K562 (cell line): Measurements from ENCODE around the gene SEMA6B. TPM values are rescaled to one million over a fixed set of nuclear protein-coding genes. Genes with fewer than 3 reads are reported as not detected.
A peak's percentile ranks its signal among the peaks of the same experiment; 100 is the strongest.

Experiments
- ATAC-seq: fragments of 200-7000 bp; cut with Tn5 transposase; 3 replicates; pipeline ENCODE4 v1.9.1; 2020; ENCODE audit warnings: moderate library complexity
- BruUV-seq: library from RNA; stranded (reverse); fragments of 400-500 nt; replicated peaks from 2 replicates; lab custom pipeline; 2021; lab: Mats Ljungman, UMichigan
- CTCF ChIA-PET: fragments of 300-600 bp; formaldehyde crosslinking; extraction: SDS; loops from one replicate; lab custom pipeline; 2021; ENCODE audit warnings: low intra/inter-chr PET ratio; lab: Yijun Ruan, JAX
- POLR2A ChIA-PET: fragments of 300-600, 350-650 bp; sonication (Branson Sonifier 250); formaldehyde crosslinking; extraction: SDS; loops from one replicate; lab custom pipeline; 2021; ENCODE audit warnings: antibody characterized with exemption, inconsistent platforms; lab: Yijun Ruan, JAX
- DNase-seq, 4 experiments: peaks; one replicate each; pipeline versions ENCODE4 v3.0.0 to v3.0.0-alpha.2; 2011 to 2018; ENCODE audit warnings: low spot score in 3 of 4, mixed read lengths in 3 of 4; ENCODE audit errors: extremely low read depth in 1 of 4
- FAIRE-seq: peaks from 2 replicates; lab custom pipeline; 2011; peaks lifted over from hg19 to GRCh38; lab: Jason Lieb, UNC
- H2AFZ ChIP-seq: 2 replicates; pipeline ENCODE4 v1.6.0; 2011; ENCODE audit warnings: low read depth, low read length, control low read depth, inconsistent platforms
- H3K27ac ChIP-seq: fragments of 200-600 bp; 3 replicates; pipeline ENCODE4 v1.8.0; 2011; ENCODE audit warnings: low read depth, mild to moderate bottlenecking, control low read depth, inconsistent platforms, low read length, moderate library complexity, mixed read lengths; ENCODE audit errors: extremely low read depth
- H3K27me3 ChIP-seq, 2 experiments: fragments of 300-600 bp in 1 of 2; 2 replicates in 1 of 2; 3 replicates in 1 of 2; pipeline versions ENCODE4 v1.6.0 to v1.8.0; 2011; ENCODE audit warnings: inconsistent platforms in 2 of 2, low read length in 2 of 2, mild to moderate bottlenecking in 1 of 2, mixed read lengths in 1 of 2, moderate library complexity in 1 of 2; ENCODE audit not compliant: control insufficient read depth in 2 of 2, insufficient read depth in 2 of 2
- H3K36me3 ChIP-seq: fragments of 300-600 bp; 3 replicates; pipeline ENCODE4 v1.8.0; 2011; ENCODE audit warnings: mild to moderate bottlenecking, low read length, inconsistent platforms; ENCODE audit not compliant: control insufficient read depth, insufficient read depth
- H3K4me1 ChIP-seq, 2 experiments: fragments of 200-600 bp in 1 of 2; replicated peaks in 1 of 2; 2 replicates in 1 of 2; 3 replicates in 1 of 2; pipeline versions ENCODE4 v1.5.1 to v1.8.0; 2011; ENCODE audit warnings: inconsistent platforms in 2 of 2, low read length in 2 of 2, mild to moderate bottlenecking in 1 of 2, mixed read lengths in 1 of 2, moderate library complexity in 1 of 2; ENCODE audit not compliant: control insufficient read depth in 2 of 2, insufficient read depth in 2 of 2
- H3K4me2 ChIP-seq: 2 replicates; pipeline ENCODE4 v1.6.1; 2011; ENCODE audit warnings: low read length, control low read depth, inconsistent platforms, mixed read lengths; ENCODE audit not compliant: insufficient read depth
- H3K4me3 ChIP-seq: fragments of 200-600 bp; sonication (generic), shearing (Covaris generic); 2 replicates; pipeline ENCODE4 v1.5.1; 2016; ENCODE audit warnings: control low read depth, inconsistent platforms
- H3K79me2 ChIP-seq: fragments of 200-600 bp; 3 replicates; pipeline ENCODE4 v1.8.0; 2011; ENCODE audit warnings: low read length, inconsistent platforms; ENCODE audit not compliant: control insufficient read depth, insufficient read depth
- H3K9ac ChIP-seq, 2 experiments: 2 replicates each; pipeline versions ENCODE4 v1.6.0 to v1.6.1; 2011; ENCODE audit warnings: low read depth in 2 of 2, low read length in 2 of 2, control low read depth in 1 of 2, inconsistent platforms in 1 of 2, mild to moderate bottlenecking in 1 of 2, mixed read lengths in 1 of 2; ENCODE audit not compliant: insufficient read depth in 1 of 2
- H3K9me1 ChIP-seq: one replicate; pipeline ENCODE4 v1.6.0; 2011; ENCODE audit warnings: inconsistent platforms, mild to moderate bottlenecking, low read length, moderate library complexity; ENCODE audit not compliant: control insufficient read depth, insufficient read depth
- H3K9me3 ChIP-seq: replicated peaks from 2 replicates; pipeline ENCODE4 v1.5.1; 2011; ENCODE audit warnings: low read depth, low read length, inconsistent platforms; ENCODE audit not compliant: control insufficient read depth, insufficient read depth
- H4K20me1 ChIP-seq: replicated peaks from 2 replicates; pipeline ENCODE4 v1.6.1; 2011; ENCODE audit warnings: low read length, inconsistent platforms, mixed read lengths; ENCODE audit not compliant: control insufficient read depth, insufficient read depth
- SAFB ChIP-seq: fragments of 200-400 bp; formaldehyde crosslinking; IDR thresholded peaks from 2 replicates; pipeline ENCODE4 v1.6.1; 2017; ENCODE audit warnings: low read depth, low read length, borderline replicate concordance
- STAT5A ChIP-seq: IDR thresholded peaks from 2 replicates; pipeline ENCODE4 v1.6.1; 2012; ENCODE audit warnings: low read length, inconsistent platforms, borderline replicate concordance
- WGBS: fragments of 100-300 bp; shearing (Covaris generic); methylation state at CpG from one replicate; pipeline ENCODE4 v1.1.6; 2016; ENCODE audit warnings: low coverage, mixed read lengths; ENCODE audit not compliant: insufficient coverage; ENCODE audit errors: missing lambda C conversion rate; 5-methylcytosine and 5-hydroxymethylcytosine counted together
- in situ Hi-C: fragments of 300-500 bp; cut with MboI; formaldehyde crosslinking; loops from 4 replicates; pipeline ENCODE4 v1.15.0; 2018; ENCODE audit warnings: inconsistent platforms, mixed read lengths
- intact Hi-C: fragments of 100-400 bp; cut with micrococcal nuclease; formaldehyde crosslinking; loops from 2 replicates; pipeline ENCODE4 v1.14.2; 2022
- polyA plus RNA-seq, 8 experiments: library from polyadenylated mRNA; depleted of rRNA in 4 of 8; stranded (reverse) in 5 of 8; unstranded in 3 of 8; fragments of >200 nt; fragmentation: Nextera tagmentation in 2 of 8; fragmentation: Illumina TruSeq in 1 of 8; extraction: Ambion mirVana in 2 of 8; extraction: Trizol in 1 of 8; gene quantifications; 2 replicates each; pipeline versions ENCODE4 v1.2.1 to v1.2.3, GENCODE V29; 2011 to 2014; ENCODE audit warnings: inconsistent platforms in 1 of 8, missing spikeins in 1 of 8
- total RNA-seq, 7 experiments: library from RNA; depleted of rRNA in 6 of 7; stranded (reverse); fragments of >200 nt in 6 of 7; fragmentation: Illumina TruSeq in 2 of 7; extraction: Trizol in 2 of 7; gene quantifications; 2 replicates each; pipeline versions ENCODE4 v1.2.1 to v1.2.3, GENCODE V29; 2011 to 2021; ENCODE audit warnings: low replicate concordance in 1 of 7
- TF ChIP-seq, protein P1 (sequence below): sonication (generic); formaldehyde crosslinking; IDR thresholded peaks from 2 replicates; pipeline ENCODE4 v1.8.1; 2023; ENCODE audit warnings: missing genetic modification reagents, mild to moderate bottlenecking, borderline replicate concordance

SEMA6B gene
- total and polyA plus RNA-seq, 9 of the 15 experiments (the other 6 are each of a cell fraction or from before 2014, with no cell fraction given) = 0.65 to 4.6 (median 2.5) TPM; not detected in 2

DNA sequence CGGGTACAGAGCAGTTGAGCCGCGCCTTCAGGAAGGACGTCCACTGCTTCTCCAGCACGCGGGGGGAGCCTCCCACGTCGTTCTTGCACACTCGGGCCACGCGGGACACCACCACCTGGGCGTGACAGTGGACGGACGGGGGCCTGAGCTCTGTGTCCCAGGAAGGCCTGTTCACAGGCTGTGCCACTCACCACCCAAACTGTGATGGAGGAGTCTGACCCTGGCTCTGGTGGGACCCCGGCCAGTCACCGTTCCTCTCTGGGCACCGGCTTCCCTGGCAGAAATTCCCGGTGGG is 7.0 kb downstream of the SEMA6B start:
- Histone ChIP-seq H3K9me3 (no peaks in the 10 kb centered on the region), H2AFZ (peak overlapping the region; percentile 53), H3K36me3 (no peaks in the 10 kb centered on the region), H3K79me2 (no peaks in the 10 kb centered on the region), H4K20me1 (no peaks in the 10 kb centered on the region), H3K9me1 (no peaks in the 10 kb centered on the region), H3K4me3 (no peak overlapping the region), H3K27ac (no peak overlapping the region), H3K27me3 (no peaks in the 10 kb centered on the region), H3K4me2 (no peak overlapping the region), H3K9ac (peak overlapping the region in 1 of 2 experiments; percentile 83; a peak in 2 of 4 replicates), H3K4me1 (peaks cover 11 to 54% of the 10 kb centered on the region in 2 experiments)
- ChIA-PET CTCF (interaction anchor here (0.6 kb wide), 1 partner anchor 22 kb away, joined by 4 read pairs; no protein-coding TSS in a partner anchor), POLR2A (no interaction called here)
- TF ChIP-seq, protein P1, sequence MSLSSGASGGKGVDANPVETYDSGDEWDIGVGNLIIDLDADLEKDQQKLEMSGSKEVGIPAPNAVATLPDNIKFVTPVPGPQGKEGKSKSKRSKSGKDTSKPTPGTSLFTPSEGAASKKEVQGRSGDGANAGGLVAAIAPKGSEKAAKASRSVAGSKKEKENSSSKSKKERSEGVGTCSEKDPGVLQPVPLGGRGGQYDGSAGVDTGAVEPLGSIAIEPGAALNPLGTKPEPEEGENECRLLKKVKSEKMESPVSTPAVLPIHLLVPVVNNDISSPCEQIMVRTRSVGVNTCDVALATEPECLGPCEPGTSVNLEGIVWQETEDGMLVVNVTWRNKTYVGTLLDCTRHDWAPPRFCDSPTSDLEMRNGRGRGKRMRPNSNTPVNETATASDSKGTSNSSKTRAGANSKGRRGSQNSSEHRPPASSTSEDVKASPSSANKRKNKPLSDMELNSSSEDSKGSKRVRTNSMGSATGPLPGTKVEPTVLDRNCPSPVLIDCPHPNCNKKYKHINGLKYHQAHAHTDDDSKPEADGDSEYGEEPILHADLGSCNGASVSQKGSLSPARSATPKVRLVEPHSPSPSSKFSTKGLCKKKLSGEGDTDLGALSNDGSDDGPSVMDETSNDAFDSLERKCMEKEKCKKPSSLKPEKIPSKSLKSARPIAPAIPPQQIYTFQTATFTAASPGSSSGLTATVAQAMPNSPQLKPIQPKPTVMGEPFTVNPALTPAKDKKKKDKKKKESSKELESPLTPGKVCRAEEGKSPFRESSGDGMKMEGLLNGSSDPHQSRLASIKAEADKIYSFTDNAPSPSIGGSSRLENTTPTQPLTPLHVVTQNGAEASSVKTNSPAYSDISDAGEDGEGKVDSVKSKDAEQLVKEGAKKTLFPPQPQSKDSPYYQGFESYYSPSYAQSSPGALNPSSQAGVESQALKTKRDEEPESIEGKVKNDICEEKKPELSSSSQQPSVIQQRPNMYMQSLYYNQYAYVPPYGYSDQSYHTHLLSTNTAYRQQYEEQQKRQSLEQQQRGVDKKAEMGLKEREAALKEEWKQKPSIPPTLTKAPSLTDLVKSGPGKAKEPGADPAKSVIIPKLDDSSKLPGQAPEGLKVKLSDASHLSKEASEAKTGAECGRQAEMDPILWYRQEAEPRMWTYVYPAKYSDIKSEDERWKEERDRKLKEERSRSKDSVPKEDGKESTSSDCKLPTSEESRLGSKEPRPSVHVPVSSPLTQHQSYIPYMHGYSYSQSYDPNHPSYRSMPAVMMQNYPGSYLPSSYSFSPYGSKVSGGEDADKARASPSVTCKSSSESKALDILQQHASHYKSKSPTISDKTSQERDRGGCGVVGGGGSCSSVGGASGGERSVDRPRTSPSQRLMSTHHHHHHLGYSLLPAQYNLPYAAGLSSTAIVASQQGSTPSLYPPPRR = no peak
- TF ChIP-seq STAT5A (no peak), SAFB (peak; percentile 83; the same call in 1 of the 2 replicates)
- no peak for FAIRE-seq
- DNase-seq = no peak
- in situ Hi-C loops = no loop called here
- no TSS peak for BruUV-seq
- no peak for ATAC-seq
- intact Hi-C loops = no loop called here
- WGBS = 19% methylated on average over 18 of the region's 18 CpGs
